ENCODE data around the gene ASF1A.
"Not testable (repeated sequence)": the region's sequence is repeated elsewhere in the genome, so short reads cannot be mapped to it uniquely, and the experiment has no call there.

The ASF1A gene

DNA sequence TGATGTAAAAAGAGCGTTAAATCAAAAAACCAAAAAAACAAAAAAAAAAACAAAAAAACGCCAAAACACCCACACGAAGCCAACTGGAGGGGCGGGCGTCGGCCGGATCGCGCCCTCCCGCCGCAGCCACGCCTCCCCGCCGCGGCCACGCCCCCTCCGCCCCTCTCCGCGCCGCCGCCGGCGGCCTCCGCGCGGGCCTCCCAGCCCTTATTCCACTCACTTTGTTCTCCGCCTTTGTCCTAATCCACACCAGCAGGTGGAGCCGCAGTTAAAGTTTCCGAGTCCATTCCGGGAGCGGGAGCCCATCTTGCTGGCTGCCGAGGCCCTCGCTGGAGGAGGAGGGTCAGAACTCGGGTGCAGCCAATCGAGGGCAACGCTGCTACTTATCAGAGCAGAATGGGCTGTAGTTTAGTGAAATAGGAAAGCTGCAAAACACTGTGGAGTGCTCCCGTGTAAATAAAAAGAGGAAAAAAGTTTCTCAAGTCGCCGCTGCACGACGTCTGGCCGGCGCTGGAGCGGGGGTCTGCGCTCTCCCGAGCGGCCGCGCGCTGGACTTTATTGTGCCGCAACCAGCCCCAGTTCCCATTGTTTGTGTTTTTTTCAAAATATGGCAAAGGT lies at the start of gene ASF1A:
ASF1A (plus strand) TSS at position 346 of the 618 bp plus-strand sequence; CDS start at position 608, 262 bp downstream.
- peak; percentile 79 to 89 for DNase-seq (ENCODE audit: low read depth in 2 of 2)

DNA sequence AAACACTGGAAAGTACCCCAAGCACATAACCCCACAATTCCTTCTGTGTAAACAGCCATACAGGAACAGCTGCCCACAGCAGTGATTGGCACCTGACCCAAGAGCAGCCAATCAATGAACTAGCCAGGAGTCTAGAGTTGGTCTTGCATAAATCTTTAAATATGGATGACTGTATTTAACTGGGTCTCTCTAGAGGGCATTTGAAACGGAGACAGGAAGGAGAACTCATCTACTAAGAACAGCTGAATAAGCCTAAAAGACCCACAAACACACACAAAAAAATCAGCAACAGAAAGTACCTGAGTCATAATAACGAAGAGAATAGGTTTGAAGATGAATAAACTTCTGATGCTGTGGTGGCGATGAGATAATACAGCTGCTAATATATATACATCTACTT lies 49.0 kb upstream of the ASF1A start:
- DNase-seq (ENCODE audit: low read depth in 2 of 2): no peak

DNA sequence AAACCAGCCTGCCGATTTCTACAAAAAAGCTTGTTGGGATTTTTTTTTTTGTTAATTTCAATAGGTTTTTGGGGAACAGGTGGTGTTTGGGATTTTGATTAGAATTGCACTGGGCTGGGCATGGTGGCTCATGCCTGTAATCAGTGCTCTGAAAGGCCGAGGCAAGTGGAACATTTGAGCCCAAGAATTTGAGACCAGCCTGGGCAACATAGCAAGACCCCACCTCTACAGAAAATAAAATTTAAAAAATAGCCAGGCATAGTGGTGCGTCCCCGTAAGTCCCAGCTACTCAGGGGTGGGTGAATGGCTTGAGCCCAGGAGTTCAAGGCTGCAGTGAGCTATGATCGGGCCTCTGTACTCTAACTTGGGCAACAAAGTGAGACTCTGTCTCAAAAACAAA lies 40.5 kb upstream of the ASF1A start:
- no peak for DNase-seq (ENCODE audit: low read depth in 2 of 2)

DNA sequence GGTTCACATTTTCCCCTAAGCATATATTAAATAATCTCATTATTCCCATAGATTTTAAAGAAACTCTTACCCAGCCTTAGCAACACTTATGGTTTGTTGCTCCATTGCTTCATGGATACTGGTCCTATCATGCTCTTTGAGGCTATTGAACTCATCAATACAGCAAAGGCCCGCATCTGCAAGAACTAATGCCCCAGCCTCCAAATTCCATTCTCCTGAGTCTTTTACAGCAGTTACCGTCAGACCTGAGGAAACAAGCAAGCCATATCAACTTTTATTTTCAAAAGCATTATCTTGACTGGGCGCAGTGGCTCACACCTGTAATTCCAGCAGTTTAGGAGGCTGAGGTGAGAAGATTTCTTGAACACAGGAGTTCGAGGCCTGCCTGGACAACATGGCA lies 37.7 kb upstream of the ASF1A start:
- DNase-seq (ENCODE audit: low read depth in 2 of 2): no peak

DNA sequence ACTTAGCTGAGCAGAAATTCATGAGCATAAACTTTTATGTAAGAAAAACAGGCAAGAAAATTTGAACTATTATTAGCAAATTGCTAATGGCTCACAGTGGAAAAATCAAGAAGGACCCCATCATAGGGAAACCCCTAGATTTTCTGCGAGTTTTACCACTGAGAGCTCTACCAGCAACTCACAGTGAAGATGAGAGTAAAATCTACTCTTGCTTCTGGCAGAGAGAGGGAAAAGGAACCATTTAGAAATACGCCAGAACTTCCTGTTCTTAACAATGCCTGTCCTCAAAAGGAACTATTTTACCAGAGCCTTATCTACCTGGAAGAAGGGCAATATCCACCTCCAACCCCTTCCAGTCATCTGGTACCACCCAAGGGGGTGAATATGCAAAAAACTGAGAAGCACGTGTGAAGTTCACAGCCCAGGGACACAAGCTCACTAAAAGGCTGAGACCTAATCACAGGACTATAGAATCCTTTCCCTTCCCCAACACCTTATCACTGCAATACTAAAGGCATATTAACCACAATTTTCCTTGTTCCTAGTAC lies 34.4 kb upstream of the ASF1A start:
- no peak for DNase-seq (ENCODE audit: low read depth in 2 of 2)

DNA sequence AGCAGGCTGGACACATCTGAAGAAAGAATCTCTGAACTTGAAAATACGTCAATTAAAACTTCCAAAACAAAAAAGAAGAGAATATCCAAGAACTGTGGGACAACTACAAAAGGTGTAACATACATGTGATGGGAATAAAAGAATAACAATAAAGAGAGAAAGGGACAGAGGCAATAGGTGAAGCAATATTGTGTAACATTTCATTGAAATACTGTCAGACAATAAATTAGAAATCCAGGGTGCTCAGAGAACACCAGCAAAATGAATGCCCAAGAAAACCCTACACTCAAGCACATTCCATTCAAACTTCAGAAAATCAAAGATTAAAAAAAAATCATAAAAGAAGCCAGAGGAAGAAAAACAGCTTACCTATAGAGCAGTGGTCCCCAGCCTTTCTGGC lies 33.6 kb upstream of the ASF1A start:
- DNase-seq (ENCODE audit: low read depth in 2 of 2): no peak

DNA sequence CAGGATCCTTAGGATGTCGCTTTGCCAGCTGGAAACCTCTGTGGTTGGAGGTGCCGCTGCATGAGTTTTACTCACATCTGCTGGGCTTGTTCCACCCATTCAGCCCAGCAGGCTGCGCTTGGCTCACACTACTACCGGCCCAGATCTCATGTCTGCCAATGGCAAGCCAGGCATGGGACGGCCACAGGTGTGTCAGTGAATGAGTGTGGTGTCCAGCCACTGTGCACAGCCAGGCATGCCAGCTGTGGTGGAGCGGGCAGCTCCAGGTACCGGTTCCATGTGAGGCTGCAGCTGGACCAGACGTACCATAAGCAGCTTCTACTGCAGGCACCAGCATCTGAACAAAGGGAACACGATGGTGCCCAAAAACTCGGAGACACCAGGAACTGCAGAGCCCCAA lies 33.1 kb upstream of the ASF1A start:
- no peak for DNase-seq (ENCODE audit: low read depth in 2 of 2)

DNA sequence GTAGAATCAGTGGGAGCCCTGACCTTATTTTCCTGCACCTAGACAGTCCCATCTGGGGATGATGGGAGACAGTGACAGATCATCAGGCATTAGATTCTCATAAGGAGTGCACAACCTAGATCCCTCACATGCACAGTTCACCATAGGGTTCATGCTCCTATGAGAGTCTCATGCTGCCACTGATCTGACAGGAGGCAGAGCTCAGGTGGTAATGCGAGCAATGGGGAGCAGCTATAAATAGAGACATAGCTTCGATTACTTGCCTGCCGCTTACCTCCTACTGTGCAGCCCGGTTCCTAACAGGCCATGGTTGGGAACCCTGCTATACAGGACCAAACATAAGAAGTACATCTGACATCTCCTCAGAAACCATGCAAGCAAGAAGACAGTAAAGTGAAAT lies 31.5 kb upstream of the ASF1A start:
- DNase-seq (ENCODE audit: low read depth in 2 of 2): no peak

DNA sequence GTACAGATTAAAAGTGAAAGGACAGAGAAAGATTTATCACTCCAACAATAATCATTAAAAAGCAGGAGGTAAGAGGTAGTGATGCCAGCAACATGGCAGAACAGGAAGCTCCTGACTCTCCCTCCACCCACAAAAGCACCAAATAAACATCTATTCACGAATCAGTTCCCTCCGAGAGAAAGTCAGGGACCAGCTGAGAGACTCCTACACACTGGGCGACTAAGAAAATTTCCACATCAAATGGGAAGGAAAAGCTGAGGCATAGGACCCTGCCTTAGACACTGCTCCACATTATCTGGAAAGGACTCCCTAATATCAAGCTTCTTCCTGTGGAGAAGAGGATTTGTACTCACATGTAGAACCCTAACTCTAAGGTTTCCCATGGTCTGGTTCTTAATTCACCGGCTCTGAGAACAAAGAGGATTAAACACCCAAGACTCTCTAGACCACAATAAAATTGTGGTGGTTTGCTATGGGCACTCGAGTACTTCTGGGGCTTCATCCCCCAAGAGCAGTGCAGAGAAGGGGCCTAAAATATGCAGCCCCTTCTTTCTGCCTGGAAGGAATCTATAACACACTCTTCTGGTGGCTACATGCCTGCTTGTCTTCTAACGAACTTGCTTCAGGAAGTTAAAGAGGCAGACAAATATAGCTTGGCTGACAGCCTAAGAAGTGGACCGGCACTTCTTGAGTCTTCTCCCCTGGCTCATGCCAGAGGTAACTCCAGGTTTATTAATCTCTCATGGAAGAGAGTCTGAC lies 29.4 kb upstream of the ASF1A start:
- DNase-seq (ENCODE audit: low read depth in 2 of 2): no peak

DNA sequence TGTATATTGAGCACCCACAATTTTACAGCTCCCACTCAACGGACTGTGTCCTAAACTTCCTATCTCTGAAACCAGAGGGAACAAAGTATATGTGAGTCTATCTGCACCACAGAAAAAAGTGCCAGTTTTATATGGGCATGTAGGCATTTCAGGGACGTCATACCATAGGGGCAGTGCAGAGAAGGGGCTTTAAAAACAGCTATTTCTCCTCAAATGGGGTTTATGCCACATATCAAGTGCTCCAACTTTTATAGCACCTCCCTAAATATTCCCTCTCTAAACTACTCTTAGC lies 28.9 kb upstream of the ASF1A start:
- no peak for DNase-seq (ENCODE audit: low read depth in 2 of 2)

DNA sequence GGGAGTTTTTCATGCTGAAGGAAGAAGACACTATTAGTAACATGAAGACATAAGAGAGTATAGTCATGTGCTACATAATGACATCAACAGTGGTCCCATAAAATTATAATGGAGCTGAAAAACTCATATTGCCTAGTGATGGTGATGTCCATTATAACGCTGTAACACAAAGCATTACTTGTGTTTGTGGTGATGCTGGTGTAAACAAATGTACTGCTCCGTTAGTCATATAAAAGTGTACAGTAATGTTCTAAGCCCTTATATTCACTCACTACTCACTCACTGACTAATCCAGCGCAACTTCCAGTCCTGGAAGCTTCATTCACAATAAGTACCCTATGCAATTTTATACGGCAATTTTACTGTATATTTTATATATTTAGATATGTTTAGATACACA lies 26.8 kb upstream of the ASF1A start:
- DNase-seq (ENCODE audit: low read depth in 2 of 2): no peak

DNA sequence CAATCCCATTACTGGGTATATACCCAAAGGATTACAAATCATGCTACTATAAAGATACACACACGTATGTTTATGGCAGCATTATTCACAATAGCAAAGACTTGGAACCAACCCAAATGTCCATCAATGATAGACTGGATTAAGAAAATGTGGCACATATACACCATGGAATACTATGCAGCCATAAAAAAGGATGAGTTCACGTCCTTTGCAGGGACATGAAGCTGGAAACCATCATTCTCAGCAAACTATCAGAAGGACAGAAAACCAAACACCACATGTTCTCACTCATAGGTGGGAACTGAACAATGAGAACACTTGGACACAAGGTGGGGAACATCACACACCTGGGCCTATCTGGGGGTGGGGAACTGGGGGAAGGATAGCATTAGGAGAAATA lies 25.1 kb upstream of the ASF1A start:
- DNase-seq (ENCODE audit: low read depth in 2 of 2): not testable (repeated sequence)

DNA sequence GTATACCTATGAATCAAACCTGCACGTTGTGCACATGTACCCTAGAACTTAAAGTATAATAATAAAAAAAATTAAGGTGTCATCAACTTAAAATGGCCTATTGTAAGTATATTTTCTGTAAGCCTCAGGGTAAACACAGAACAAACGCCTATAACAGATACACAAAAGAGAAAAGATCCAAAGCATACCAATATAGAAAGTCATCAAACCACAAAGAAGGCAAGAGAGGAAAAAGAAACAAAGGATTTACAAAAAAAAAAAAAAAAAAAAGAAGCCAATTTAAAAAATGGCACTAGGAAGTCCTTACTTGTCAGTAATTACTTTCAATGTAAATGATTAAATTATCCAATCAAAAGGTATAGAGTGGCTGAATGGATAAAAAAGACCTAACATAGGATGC lies 24.6 kb upstream of the ASF1A start:
- no peak for DNase-seq (ENCODE audit: low read depth in 2 of 2)

DNA sequence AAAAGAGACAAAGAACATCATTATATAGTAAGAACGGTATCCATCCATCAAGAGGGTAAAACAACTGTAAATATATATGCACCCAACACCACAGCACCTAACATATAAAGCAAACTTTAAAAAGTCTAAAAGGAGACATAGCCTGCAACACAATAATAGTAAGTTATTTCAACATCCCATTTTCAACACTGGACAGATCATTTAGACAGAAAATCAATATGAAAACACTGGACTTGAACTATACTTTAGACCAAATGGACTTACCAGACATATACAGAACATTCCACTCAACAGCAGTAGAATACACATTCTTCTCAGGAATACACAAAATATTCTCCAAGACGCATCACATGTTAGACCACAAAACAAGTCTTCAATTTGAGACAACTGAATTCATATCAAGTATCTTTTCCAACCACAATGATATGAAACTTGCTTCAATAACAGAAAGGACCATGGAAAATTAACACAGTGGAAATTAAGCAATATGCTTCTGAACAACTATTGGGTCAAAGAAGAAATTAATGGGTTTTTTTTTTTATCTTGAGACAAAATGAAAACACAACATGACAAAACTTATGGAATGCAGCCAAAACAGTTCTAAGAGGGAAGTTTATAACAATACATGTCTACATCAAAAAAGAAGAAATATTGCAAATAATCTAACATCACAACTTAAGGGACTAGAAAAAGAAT lies 23.9 kb upstream of the ASF1A start:
- no peak for DNase-seq (ENCODE audit: low read depth in 2 of 2)

DNA sequence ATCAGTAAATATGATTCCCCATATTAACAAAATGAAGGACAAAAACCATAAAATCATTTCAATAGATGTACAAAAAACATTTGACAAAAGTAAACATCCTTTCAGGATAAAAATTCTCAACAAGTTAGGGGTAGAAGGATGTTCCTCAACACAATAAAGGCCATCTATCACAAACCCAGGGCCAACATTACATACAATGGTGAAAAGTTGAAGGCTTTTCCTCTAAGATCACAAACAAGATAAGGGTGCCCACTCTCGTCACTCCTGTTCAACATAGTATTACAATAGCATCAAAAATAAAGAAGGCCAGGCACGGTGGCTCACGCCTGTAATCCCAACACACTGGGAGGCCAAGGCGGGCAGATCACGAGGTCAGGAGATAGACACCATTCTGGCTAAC lies 22.6 kb upstream of the ASF1A start:
- DNase-seq (ENCODE audit: low read depth in 2 of 2): no peak

DNA sequence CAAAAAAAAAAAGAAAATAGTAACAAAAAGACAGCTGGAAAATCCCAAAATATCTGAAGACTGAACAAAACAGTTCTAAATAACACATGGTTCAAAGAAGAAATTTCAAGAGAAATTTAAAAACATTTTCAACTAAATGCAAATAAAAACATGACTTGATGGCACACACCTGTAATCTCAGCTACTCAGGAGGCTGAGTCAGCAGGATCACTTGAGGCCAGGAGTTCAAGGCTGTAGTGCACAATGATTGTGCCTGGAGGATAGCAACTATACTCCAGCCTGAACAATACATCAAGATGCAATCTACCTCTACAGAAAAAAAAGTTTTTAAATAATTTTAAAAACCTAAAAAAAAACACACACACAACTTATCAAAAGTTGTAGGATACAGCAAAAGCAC lies 21.6 kb upstream of the ASF1A start:
- DNase-seq (ENCODE audit: low read depth in 2 of 2): no peak

DNA sequence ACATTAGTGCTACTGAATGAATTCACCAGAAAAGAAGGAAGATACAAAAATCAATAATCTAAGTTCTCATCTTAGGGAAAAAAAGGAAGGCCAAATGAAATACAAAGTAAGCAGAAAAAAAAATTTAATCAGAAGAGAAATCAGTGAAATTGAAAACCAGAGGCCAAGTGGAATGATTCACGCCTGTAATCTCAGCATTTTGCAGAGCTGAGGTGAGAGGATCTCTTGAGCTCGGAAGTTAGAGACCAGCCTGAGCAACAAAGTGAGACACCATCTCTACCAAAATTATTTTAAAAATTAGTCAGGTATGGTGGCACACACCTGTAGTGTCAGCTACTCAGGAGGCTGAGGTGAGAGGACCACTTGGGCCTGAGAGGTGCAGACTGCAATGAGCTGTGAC lies 21.2 kb upstream of the ASF1A start:
- DNase-seq (ENCODE audit: low read depth in 2 of 2): no peak

DNA sequence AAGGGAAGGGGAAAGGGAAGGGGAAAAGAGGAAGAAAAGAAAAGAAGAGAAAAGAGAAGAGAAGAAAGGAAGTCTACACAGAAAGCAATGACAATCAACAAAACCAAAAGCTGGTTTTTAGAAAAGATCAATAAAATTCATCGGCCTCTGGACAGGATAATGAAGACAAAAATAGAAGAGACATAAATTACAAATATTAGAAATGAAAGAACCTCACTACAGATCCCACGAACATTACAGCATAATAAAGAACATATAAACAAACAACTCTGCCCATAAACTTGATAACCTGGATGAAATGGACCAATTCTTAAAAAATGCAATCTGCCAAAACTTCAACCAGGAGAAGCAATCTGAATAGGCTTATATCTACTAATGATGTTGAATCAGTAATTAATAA lies 20.7 kb upstream of the ASF1A start:
- no peak for DNase-seq (ENCODE audit: low read depth in 2 of 2)

DNA sequence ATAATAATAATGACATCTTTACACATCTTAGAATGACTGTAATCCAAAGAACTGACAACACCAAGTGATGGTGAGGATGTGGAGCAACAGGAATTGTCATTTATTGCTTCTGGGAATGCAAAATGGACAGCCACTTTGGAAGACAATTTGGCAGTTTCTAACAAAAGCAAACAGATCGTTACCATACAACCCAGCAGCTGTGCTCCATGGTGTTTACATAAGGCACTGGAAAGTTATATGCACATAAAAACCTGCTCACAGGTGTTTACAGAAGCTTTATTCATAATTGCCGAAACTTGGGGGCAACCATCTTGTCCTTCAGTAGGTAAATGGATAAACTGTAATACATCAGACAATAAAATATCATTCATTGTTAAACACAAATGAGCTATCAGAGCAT lies 18.3 kb upstream of the ASF1A start:
- DNase-seq (ENCODE audit: low read depth in 2 of 2): no peak

DNA sequence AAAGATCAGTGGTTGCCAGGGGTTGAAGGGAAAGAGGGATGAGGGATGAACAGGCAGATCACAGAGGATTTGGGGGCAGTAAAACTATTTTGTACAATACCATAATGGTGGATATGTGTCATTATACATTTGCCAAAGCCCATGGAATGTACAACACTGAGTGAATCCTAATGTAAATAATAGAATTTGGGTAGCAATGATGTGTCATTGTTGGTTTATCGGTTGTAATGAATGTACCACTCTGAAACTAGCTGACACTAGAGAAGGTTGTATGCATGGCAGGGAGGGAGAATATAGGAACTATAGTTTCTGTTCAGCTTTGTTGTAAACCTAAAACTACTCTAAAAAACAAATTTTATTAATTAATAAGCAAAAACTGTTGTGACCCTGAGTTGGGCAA lies 17.8 kb upstream of the ASF1A start:
- no peak for DNase-seq (ENCODE audit: low read depth in 2 of 2)

DNA sequence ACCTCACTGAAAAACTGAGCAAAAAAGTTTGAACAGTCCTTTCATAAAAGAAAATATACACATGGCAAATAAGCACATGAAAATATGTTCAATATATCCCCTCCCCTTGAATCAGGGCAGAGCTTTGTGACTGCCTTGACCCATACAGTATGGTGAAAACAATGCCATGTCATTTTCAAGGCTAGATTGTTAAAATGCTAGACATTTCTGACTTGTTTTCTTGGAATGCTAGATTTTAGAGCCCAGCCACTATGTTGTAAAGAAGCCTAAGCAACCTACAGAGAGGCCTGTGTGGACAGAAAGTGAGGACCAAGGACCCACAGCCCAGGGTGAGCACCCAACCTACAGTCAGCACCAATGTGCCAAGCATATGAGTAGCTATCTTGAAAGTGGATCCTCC lies 17.1 kb upstream of the ASF1A start:
- no peak for DNase-seq (ENCODE audit: low read depth in 2 of 2)

DNA sequence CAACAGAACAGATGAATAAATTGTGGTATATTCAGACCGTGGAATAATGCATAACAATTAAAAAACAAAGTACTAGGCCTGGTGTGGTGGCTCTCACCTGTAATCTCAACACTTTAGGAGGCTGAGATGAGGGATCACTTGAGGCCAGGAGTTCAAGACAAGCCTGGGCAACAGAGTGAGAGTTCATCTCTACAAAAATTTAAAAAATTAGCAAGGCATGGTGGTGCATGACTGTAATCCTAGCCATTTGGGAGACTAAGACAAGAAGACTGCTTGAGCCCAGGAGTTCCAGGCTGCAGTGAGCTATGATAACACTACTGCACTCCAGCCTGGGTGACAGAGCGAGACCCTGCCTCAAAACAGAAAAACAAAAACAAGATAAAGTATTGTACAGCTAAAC lies 16.1 kb upstream of the ASF1A start:
- no peak for DNase-seq (ENCODE audit: low read depth in 2 of 2)
